GM23338 (cell line): ENCODE measurements around the gene ARHGAP28. TPM values are rescaled to one million over a fixed set of nuclear protein-coding genes. Genes with fewer than 3 reads are reported as not detected.

Experiments
- ATAC-seq: fragments of 200-7000 bp; cut with Tn5 transposase; 3 replicates; pipeline ENCODE4 v1.9.1; 2020
- DNase-seq: peaks from one replicate; pipeline ENCODE4 v3.0.0-alpha.2; 2015; ENCODE audit warnings: low spot score
- H2AFZ ChIP-seq: fragments of 200-600 bp; sonication (generic); 2 replicates; pipeline ENCODE4 v1.8.0; 2016; ENCODE audit warnings: antibody characterized with exemption, mild to moderate bottlenecking, moderate library complexity
- H3F3A ChIP-seq: fragments of 200-600 bp; sonication (generic); replicated peaks from 2 replicates; pipeline ENCODE4 v1.8.0; 2017; ENCODE audit warnings: antibody characterized with exemption, mixed run types, low read depth
- H3K27ac ChIP-seq: fragments of 200-600 bp; sonication (generic); 2 replicates; pipeline ENCODE4 v1.6.1; 2016; ENCODE audit warnings: low read depth
- H3K27me3 ChIP-seq: fragments of 200-600 bp; sonication (generic); 2 replicates; pipeline ENCODE4 v1.8.0; 2016; ENCODE audit warnings: mild to moderate bottlenecking, mixed run types, moderate library complexity; ENCODE audit not compliant: insufficient read depth
- H3K36me3 ChIP-seq: fragments of 200-600 bp; sonication (generic); 2 replicates; pipeline ENCODE4 v1.8.0; 2016; ENCODE audit warnings: mild to moderate bottlenecking; ENCODE audit not compliant: insufficient read depth
- H3K4me1 ChIP-seq: fragments of 200-600 bp; sonication (generic); 2 replicates; pipeline ENCODE4 v1.8.0; 2016; ENCODE audit warnings: mild to moderate bottlenecking, moderate library complexity; ENCODE audit not compliant: insufficient read depth
- H3K4me2 ChIP-seq: fragments of 200-600 bp; sonication (generic); 2 replicates; pipeline ENCODE4 v1.7.1; 2017; ENCODE audit warnings: mixed run types
- H3K4me3 ChIP-seq: fragments of 200-600 bp; sonication (generic); 2 replicates; pipeline ENCODE4 v1.6.1; 2016; ENCODE audit warnings: mixed run types
- H3K79me2 ChIP-seq: fragments of 200-600 bp; sonication (generic); replicated peaks from 2 replicates; pipeline ENCODE4 v1.8.0; 2017; ENCODE audit warnings: mild to moderate bottlenecking; ENCODE audit not compliant: insufficient read depth
- H3K9me2 ChIP-seq: fragments of 200-600 bp; sonication (generic); 2 replicates; pipeline ENCODE4 v1.8.0; 2017; ENCODE audit not compliant: insufficient read depth
- H4K20me1 ChIP-seq: fragments of 200-600 bp; sonication (generic); replicated peaks from 2 replicates; pipeline ENCODE4 v1.8.0; 2017; ENCODE audit warnings: mild to moderate bottlenecking; ENCODE audit not compliant: insufficient read depth
- H3K27ac Mint-ChIP-seq: 2 replicates; pipeline ENCODE4 v1.8.0; 2020; ENCODE audit warnings: inconsistent platforms, mild to moderate bottlenecking, moderate library complexity, mixed read lengths
- H3K27me3 Mint-ChIP-seq: 3 replicates; pipeline ENCODE4 v1.8.0; 2022; ENCODE audit warnings: low read depth, mild to moderate bottlenecking, moderate library complexity, mixed read lengths, inconsistent platforms; ENCODE audit not compliant: insufficient read depth, poor library complexity
- H3K36me3 Mint-ChIP-seq: 3 replicates; pipeline ENCODE4 v1.8.0; 2021; ENCODE audit warnings: low read depth, mild to moderate bottlenecking, inconsistent platforms, moderate library complexity, mixed read lengths
- H3K4me1 Mint-ChIP-seq: 3 replicates; pipeline ENCODE4 v1.8.0; 2020; ENCODE audit warnings: mild to moderate bottlenecking, inconsistent platforms, mixed read lengths
- H3K4me3 Mint-ChIP-seq: 3 replicates; pipeline ENCODE4 v1.8.0; 2021; ENCODE audit warnings: moderate library complexity, mild to moderate bottlenecking, inconsistent platforms, mixed read lengths
- H3K9me3 Mint-ChIP-seq: 3 replicates; pipeline ENCODE4 v1.8.0; 2020; ENCODE audit warnings: moderate library complexity, mild to moderate bottlenecking, inconsistent platforms, mixed read lengths
- CREB1 ChIP-seq: fragments of 250-450 bp; sonication (Bioruptor Pico); IDR thresholded peaks from 2 replicates; pipeline ENCODE4 v1.5.0; 2020; ENCODE audit warnings: low read depth, mild to moderate bottlenecking, moderate library complexity
- JUNB ChIP-seq: IDR thresholded peaks from one replicate; pipeline ENCODE4 v1.6.1; 2016; ENCODE audit warnings: antibody characterized with exemption; ENCODE audit not compliant: unreplicated experiment
- NANOG ChIP-seq: IDR thresholded peaks from 2 replicates; pipeline ENCODE4 v1.6.1; 2016; ENCODE audit warnings: antibody characterized with exemption, borderline replicate concordance
- STAT1 ChIP-seq: IDR thresholded peaks from one replicate; pipeline ENCODE4 v1.6.1; 2016; ENCODE audit warnings: antibody characterized with exemption; ENCODE audit not compliant: unreplicated experiment
- ZNF114 ChIP-seq: fragments of 250-450 bp; sonication (Bioruptor Pico); IDR thresholded peaks from 2 replicates; pipeline ENCODE4 v1.5.0; 2020; ENCODE audit warnings: mild to moderate bottlenecking, moderate library complexity
- ZNF462 ChIP-seq: fragments of 250-450 bp; sonication (Bioruptor Pico); IDR thresholded peaks from 2 replicates; pipeline ENCODE4 v1.5.0; 2020; ENCODE audit warnings: mild to moderate bottlenecking, moderate library complexity
- polyA plus RNA-seq: library from polyadenylated mRNA; unstranded; fragments of >200 nt; fragmentation: Nextera tagmentation; extraction: Ambion mirVana; gene quantifications from 2 replicates; pipeline ENCODE4 v1.2.1, GENCODE V29; 2016
- total RNA-seq: library from RNA; depleted of rRNA; stranded (reverse); fragments of >200 nt; shearing (Covaris generic); gene quantifications from 2 replicates; pipeline ENCODE4 v1.2.3, GENCODE V29; 2014
- TF ChIP-seq, protein P1 (sequence below), 2 experiments: fragments of 200-600 bp in 1 of 2; sonication (generic) in 1 of 2; conservative IDR thresholded peaks; 2 replicates each; pipeline versions ENCODE4 v1.5.1 to v1.6.1; 2016 to 2017; ENCODE audit warnings: antibody characterized with exemption in 2 of 2, low read depth in 2 of 2, mild to moderate bottlenecking in 2 of 2, moderate library complexity in 1 of 2

Gene ARHGAP28
- total and polyA plus RNA-seq, 2 experiments from 2014 or later: 2.8 to 9.6 TPM

- TF ChIP-seq ZNF462: no peak
- TF ChIP-seq NANOG: no peak
- TF ChIP-seq JUNB: no peak
- TF ChIP-seq STAT1: no peak
Observed at GRCh38 chr18:6871566-6871965, 142.1 kb downstream of the ARHGAP28 start (continued).

- H3K4me1 ChIP-seq: peaks cover 14% of the 10 kb centered on the region
- Mint-ChIP-seq H3K36me3 (no peaks in the 10 kb centered on the region), H3K9me3 (no peaks in the 10 kb centered on the region), H3K27me3 (peaks cover 5% of the 10 kb centered on the region), H3K4me3 (no peak overlapping the region), H3K4me1 (peaks cover 22% of the 10 kb centered on the region), H3K27ac (0 out of 2 replicates have a peak overlapping the region, but pooled peaks have one; percentile 23)
- H3K27me3 ChIP-seq: no peaks in the 10 kb centered on the region
- H3K36me3 ChIP-seq: no peaks in the 10 kb centered on the region
- no peaks in the 10 kb centered on the region for H3F3A ChIP-seq
- no peak for ATAC-seq
- no peaks in the 10 kb centered on the region for H4K20me1 ChIP-seq
- H2AFZ ChIP-seq: no peak overlapping the region
- no peaks in the 10 kb centered on the region for H3K9me2 ChIP-seq
- no peaks in the 10 kb centered on the region for H3K79me2 ChIP-seq
- H3K4me3 ChIP-seq: no peak overlapping the region
- no peak overlapping the region for H3K27ac ChIP-seq
- DNase-seq: no peak
- H3K4me2 ChIP-seq: no peak overlapping the region
- TF ChIP-seq, protein P1, sequence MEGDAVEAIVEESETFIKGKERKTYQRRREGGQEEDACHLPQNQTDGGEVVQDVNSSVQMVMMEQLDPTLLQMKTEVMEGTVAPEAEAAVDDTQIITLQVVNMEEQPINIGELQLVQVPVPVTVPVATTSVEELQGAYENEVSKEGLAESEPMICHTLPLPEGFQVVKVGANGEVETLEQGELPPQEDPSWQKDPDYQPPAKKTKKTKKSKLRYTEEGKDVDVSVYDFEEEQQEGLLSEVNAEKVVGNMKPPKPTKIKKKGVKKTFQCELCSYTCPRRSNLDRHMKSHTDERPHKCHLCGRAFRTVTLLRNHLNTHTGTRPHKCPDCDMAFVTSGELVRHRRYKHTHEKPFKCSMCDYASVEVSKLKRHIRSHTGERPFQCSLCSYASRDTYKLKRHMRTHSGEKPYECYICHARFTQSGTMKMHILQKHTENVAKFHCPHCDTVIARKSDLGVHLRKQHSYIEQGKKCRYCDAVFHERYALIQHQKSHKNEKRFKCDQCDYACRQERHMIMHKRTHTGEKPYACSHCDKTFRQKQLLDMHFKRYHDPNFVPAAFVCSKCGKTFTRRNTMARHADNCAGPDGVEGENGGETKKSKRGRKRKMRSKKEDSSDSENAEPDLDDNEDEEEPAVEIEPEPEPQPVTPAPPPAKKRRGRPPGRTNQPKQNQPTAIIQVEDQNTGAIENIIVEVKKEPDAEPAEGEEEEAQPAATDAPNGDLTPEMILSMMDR (conservative IDR thresholded peaks at IDR 0.05; ENCODE audit: low read depth in 2 of 2): no peak
- no peak for TF ChIP-seq ZNF462
- no peak for TF ChIP-seq ZNF114
- TF ChIP-seq JUNB: no peak
- TF ChIP-seq CREB1 (CRISPR knock-in tag): no peak
Observed at GRCh38 chr18:6873040-6873751, 143.7 kb downstream of the ARHGAP28 start.
